ENCODE data around the gene POFUT2. TPM values are rescaled to one million over a fixed set of nuclear protein-coding genes. Genes with fewer than 3 reads are reported as not detected.

Gene POFUT2
- total and polyA plus RNA-seq, 10 donors: 10.5 to 37.0 (median 26.7) TPM

- TF ChIP-seq POLR2AphosphoS5 (IDR thresholded peaks at IDR 0.05) (no peak), CTCF (IDR thresholded peaks at IDR 0.05 in 8 of 11, conservative IDR thresholded peaks at IDR 0.05 in 3 of 11) (no peak), POLR2A (IDR thresholded peaks at IDR 0.05) (no peak)
- Histone ChIP-seq H3K27ac (peak overlapping the region in 7 of 8 donors; percentile 53 to 83 (median 79)), H3K4me1 (peaks cover 4 to 51% (median 27%) of the 10 kb centered on the region in 6 donors), H3K4me3 (no peak overlapping the region), H3K9me3 (no peaks in the 10 kb centered on the region), H3K36me3 (no peaks in the 10 kb centered on the region), H3K27me3 (replicated peaks in 1 of 7) (no peaks in the 10 kb centered on the region)
- intact Hi-C loops (cut with DNase I; ENCODE audit: low total_unique reads): no loop called here
- WGBS, 5 donors: 86 to 93% (median 89%) methylated on average over 11 to 20 of the region's 20 CpGs
- DNase-seq: peak; percentile 61
Observed at GRCh38 chr21:45301521-45302081, 13.9 kb upstream of the POFUT2 start.

- no peaks in the 10 kb centered on the region for H3K27me3 ChIP-seq (replicated peaks in 1 of 7)
- peaks cover 4 to 46% (median 24%) of the 10 kb centered on the region in 6 donors for H3K4me1 ChIP-seq
- intact Hi-C loops (cut with DNase I; ENCODE audit: low total_unique reads): no loop called here
- peak; percentile 63 for DNase-seq
- peak overlapping the region in 7 of 8 donors; percentile 53 to 83 (median 79) for H3K27ac ChIP-seq
- no peak overlapping the region for H3K4me3 ChIP-seq
- H3K9me3 ChIP-seq: no peaks in the 10 kb centered on the region
- no peaks in the 10 kb centered on the region for H3K36me3 ChIP-seq
- TF ChIP-seq CTCF (IDR thresholded peaks at IDR 0.05 in 8 of 11, conservative IDR thresholded peaks at IDR 0.05 in 3 of 11) (no peak), POLR2A (IDR thresholded peaks at IDR 0.05) (no peak), POLR2AphosphoS5 (IDR thresholded peaks at IDR 0.05) (no peak)
- 76 to 86% (median 83%) methylated on average over 42 to 43 of the region's 43 CpGs for WGBS, 5 donors
Observed at GRCh38 chr21:45300786-45301520, 13.3 kb upstream of the POFUT2 start.

GRCh38 chr21:45299864-45300785 lies 12.4 kb upstream of the POFUT2 start:
- DNase-seq: peak; percentile 65
- H3K27me3 ChIP-seq (replicated peaks in 1 of 7): no peaks in the 10 kb centered on the region
- intact Hi-C loops (cut with DNase I; ENCODE audit: low total_unique reads): no loop called here
- peaks cover 7 to 48% (median 29%) of the 10 kb centered on the region in 6 donors for H3K4me1 ChIP-seq
- 77 to 84% (median 83%) methylated on average over 34 of the region's 34 CpGs for WGBS, 5 donors
- H3K4me3 ChIP-seq: no peak overlapping the region
- no peaks in the 10 kb centered on the region for H3K9me3 ChIP-seq
- H3K27ac ChIP-seq: peak overlapping the region in 7 of 8 donors; percentile 53 to 83 (median 79)
- TF ChIP-seq POLR2A (IDR thresholded peaks at IDR 0.05) (no peak), CTCF (IDR thresholded peaks at IDR 0.05 in 8 of 11, conservative IDR thresholded peaks at IDR 0.05 in 3 of 11) (no peak), POLR2AphosphoS5 (IDR thresholded peaks at IDR 0.05) (peak in 1 of 3 donors; percentile 47)
- no peaks in the 10 kb centered on the region for H3K36me3 ChIP-seq
